B cell (primary cell): Measurements from ENCODE around the gene CDY2A.
"Not testable (repeated sequence)": the region's sequence is repeated elsewhere in the genome, so short reads cannot be mapped to it uniquely, and the experiment has no call there.

Experiments used
- EZH2 ChIP-seq: IDR thresholded peaks from 2 replicates; pipeline ENCODE4 v1.6.1; 2012; ENCODE audit warnings: borderline replicate concordance, low read depth, mild to moderate bottlenecking, moderate library complexity, low read length; ENCODE audit not compliant: insufficient read depth, poor library complexity, severe bottlenecking
- TF ChIP-seq, protein P1 (sequence below): fragments of 200-600 bp; IDR thresholded peaks from one replicate; pipeline ENCODE4 v1.8.0; 2022; ENCODE audit warnings: antibody characterized with exemption, mild to moderate bottlenecking

GRCh38 chrY:18056473-18056872 lies 30.9 kb downstream of the CDY2A start:
- TF ChIP-seq, protein P1, sequence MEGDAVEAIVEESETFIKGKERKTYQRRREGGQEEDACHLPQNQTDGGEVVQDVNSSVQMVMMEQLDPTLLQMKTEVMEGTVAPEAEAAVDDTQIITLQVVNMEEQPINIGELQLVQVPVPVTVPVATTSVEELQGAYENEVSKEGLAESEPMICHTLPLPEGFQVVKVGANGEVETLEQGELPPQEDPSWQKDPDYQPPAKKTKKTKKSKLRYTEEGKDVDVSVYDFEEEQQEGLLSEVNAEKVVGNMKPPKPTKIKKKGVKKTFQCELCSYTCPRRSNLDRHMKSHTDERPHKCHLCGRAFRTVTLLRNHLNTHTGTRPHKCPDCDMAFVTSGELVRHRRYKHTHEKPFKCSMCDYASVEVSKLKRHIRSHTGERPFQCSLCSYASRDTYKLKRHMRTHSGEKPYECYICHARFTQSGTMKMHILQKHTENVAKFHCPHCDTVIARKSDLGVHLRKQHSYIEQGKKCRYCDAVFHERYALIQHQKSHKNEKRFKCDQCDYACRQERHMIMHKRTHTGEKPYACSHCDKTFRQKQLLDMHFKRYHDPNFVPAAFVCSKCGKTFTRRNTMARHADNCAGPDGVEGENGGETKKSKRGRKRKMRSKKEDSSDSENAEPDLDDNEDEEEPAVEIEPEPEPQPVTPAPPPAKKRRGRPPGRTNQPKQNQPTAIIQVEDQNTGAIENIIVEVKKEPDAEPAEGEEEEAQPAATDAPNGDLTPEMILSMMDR: not testable (repeated sequence)
- not testable (repeated sequence) for TF ChIP-seq EZH2
